ENCODE measurements around the gene EFNB2. TPM values are rescaled to one million over a fixed set of nuclear protein-coding genes. Genes with fewer than 3 reads are reported as not detected.

EFNB2 gene
- total and polyA plus RNA-seq, 2 of the 13 experiments (the other 11 are each of a cell fraction or from before 2014, with no cell fraction given): 0.11 to 0.20 TPM

GRCh38 chr13:106529415-106530170 lies 5.9 kb downstream of the EFNB2 start:
- ATAC-seq (no peak), DNase-seq (ENCODE audit: low spot score) (no peak), FAIRE-seq (no peak)
- Histone ChIP-seq H3K27ac (ENCODE audit: extremely low read length, insufficient read depth, low read length) (no peak overlapping the region), H3K36me3 (replicated peaks in 1 of 2; ENCODE audit: control insufficient read depth in 1 of 2, insufficient read depth in 2 of 2, low read length in 2 of 2) (no peaks in the 10 kb centered on the region), H3K4me2 (ENCODE audit: low read depth, low read length) (no peak overlapping the region), H4K20me1 (ENCODE audit: insufficient read depth, low read length) (no peaks in the 10 kb centered on the region), H3K9me3 (ENCODE audit: low read length) (no peaks in the 10 kb centered on the region), H3K27me3 (ENCODE audit: control insufficient read depth in 1 of 2, insufficient read depth in 2 of 2, low read length in 2 of 2) (peaks cover 2 to 13% of the 10 kb centered on the region in 2 experiments; a peak in 2 of 5 replicates), H3K4me1 (ENCODE audit: insufficient read depth, low read length) (peaks cover 8% of the 10 kb centered on the region), H3K9ac (ENCODE audit: insufficient read depth, low read depth, low read length) (no peak overlapping the region), H2AFZ (ENCODE audit: low read length) (no peak overlapping the region), H3K79me2 (ENCODE audit: insufficient read depth, low read length) (no peaks in the 10 kb centered on the region), H3K4me3 (replicated peaks in 1 of 3; ENCODE audit: insufficient read depth in 1 of 3, low read depth in 2 of 3, low read length in 3 of 3) (no peak overlapping the region)
- POLR2A ChIA-PET: no interaction called here
- intact Hi-C loops (cut with micrococcal nuclease; ENCODE audit: unreplicated experiment): loop anchor here (10.0 kb wide), 3 partner anchors 385 to 1955 kb away; no protein-coding TSS in a partner anchor
- WGBS (ENCODE audit: low lambda C conversion rate): 60% methylated on average over 8 of the region's 8 CpGs
- TF ChIP-seq ZNF549 (CRISPR knock-in tag; IDR thresholded peaks at IDR 0.05) (no peak), MAX (IDR thresholded peaks at IDR 0.05) (no peak), RELA (CRISPR knock-in tag; IDR thresholded peaks at IDR 0.05) (no peak), SMAD1 (CRISPR knock-in tag; IDR thresholded peaks at IDR 0.05; ENCODE audit: borderline replicate concordance, low read depth) (no peak), NCOA1 (CRISPR knock-in tag; IDR thresholded peaks at IDR 0.05) (no peak), ZNF143 (CRISPR knock-in tag; IDR thresholded peaks at IDR 0.05) (no peak), ZNF589 (CRISPR knock-in tag; conservative IDR thresholded peaks at IDR 0.05) (no peak), EED (CRISPR knock-in tag; IDR thresholded peaks at IDR 0.05) (no peak), THAP11 (CRISPR knock-in tag; IDR thresholded peaks at IDR 0.05) (no peak), ZNF691 (CRISPR knock-in tag; IDR thresholded peaks at IDR 0.05; ENCODE audit: borderline replicate concordance, low read depth) (no peak), KDM1A (CRISPR knock-in tag; IDR thresholded peaks at IDR 0.05) (no peak), KLF13 (CRISPR knock-in tag; IDR thresholded peaks at IDR 0.05) (no peak), ZNF644 (CRISPR knock-in tag; IDR thresholded peaks at IDR 0.05; ENCODE audit: low read depth) (no peak), BORCS8-MEF2B (CRISPR knock-in tag; IDR thresholded peaks at IDR 0.05) (no peak), SP5 (CRISPR knock-in tag; IDR thresholded peaks at IDR 0.05; ENCODE audit: borderline replicate concordance, low read depth) (no peak), ZNF276 (CRISPR knock-in tag; IDR thresholded peaks at IDR 0.05; ENCODE audit: low read depth) (no peak), ZNF414 (CRISPR knock-in tag; IDR thresholded peaks at IDR 0.05) (no peak)
- TF ChIP-seq, protein P1, sequence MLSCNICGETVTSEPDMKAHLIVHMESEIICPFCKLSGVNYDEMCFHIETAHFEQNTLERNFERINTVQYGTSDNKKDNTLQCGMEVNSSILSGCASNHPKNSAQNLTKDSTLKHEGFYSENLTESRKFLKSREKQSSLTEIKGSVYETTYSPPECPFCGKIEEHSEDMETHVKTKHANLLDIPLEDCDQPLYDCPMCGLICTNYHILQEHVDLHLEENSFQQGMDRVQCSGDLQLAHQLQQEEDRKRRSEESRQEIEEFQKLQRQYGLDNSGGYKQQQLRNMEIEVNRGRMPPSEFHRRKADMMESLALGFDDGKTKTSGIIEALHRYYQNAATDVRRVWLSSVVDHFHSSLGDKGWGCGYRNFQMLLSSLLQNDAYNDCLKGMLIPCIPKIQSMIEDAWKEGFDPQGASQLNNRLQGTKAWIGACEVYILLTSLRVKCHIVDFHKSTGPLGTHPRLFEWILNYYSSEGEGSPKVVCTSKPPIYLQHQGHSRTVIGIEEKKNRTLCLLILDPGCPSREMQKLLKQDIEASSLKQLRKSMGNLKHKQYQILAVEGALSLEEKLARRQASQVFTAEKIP (CRISPR knock-in tag; IDR thresholded peaks at IDR 0.05; ENCODE audit: borderline replicate concordance): no peak
- BruUV-seq (replicated peaks): no TSS peak
- CTCF ChIA-PET (ENCODE audit: low intra/inter-chr PET ratio, low total read pairs): no interaction called here
- in situ Hi-C loops (cut with HindIII; ENCODE audit: extremely low pct_ligation_motif_present, low pct_unique_long_range_greater_than_20kb): loop anchor here (10.0 to 25.0 kb wide), 3 partner anchors 585 to 1967 kb away; no protein-coding TSS in a partner anchor
